Effector memory CD4-positive, alpha-beta T cell (primary cell): ENCODE measurements around the gene ATRNL1.

Experiments
- DNase-seq, 3 donors: peaks; one replicate each; pipeline ENCODE4 v3.0.0-alpha.2; 2020
- H3K27ac ChIP-seq: 2 replicates; pipeline ENCODE4 v1.7.0; 2013; ENCODE audit warnings: mild to moderate bottlenecking, low read length, moderate library complexity; ENCODE audit not compliant: insufficient read depth, poor library complexity, severe bottlenecking
- H3K27me3 ChIP-seq: replicated peaks from 2 replicates; pipeline ENCODE4 v1.7.0; 2013; ENCODE audit warnings: mild to moderate bottlenecking, low read length; ENCODE audit not compliant: insufficient read depth, control insufficient read depth, poor library complexity, severe bottlenecking
- H3K36me3 ChIP-seq: 2 replicates; pipeline ENCODE4 v1.7.0; 2013; ENCODE audit warnings: mild to moderate bottlenecking, low read length, moderate library complexity; ENCODE audit not compliant: control insufficient read depth, insufficient read depth
- H3K4me1 ChIP-seq: 2 replicates; pipeline ENCODE4 v1.7.0; 2013; ENCODE audit warnings: low read length, mild to moderate bottlenecking; ENCODE audit not compliant: control insufficient read depth, insufficient read depth, poor library complexity, severe bottlenecking
- H3K4me3 ChIP-seq: 2 replicates; pipeline ENCODE4 v1.7.0; 2013; ENCODE audit warnings: low read length, low read depth, mild to moderate bottlenecking; ENCODE audit not compliant: insufficient read depth, poor library complexity, severe bottlenecking
- H3K9me3 ChIP-seq: 2 replicates; pipeline ENCODE4 v1.7.0; 2013; ENCODE audit warnings: mild to moderate bottlenecking, low read length, moderate library complexity; ENCODE audit not compliant: control insufficient read depth

The ATRNL1 gene

GRCh38 chr10:115981081-115981480 is 887.9 kb downstream of the ATRNL1 start:
- Histone ChIP-seq H3K4me1 (no peaks in the 10 kb centered on the region), H3K36me3 (no peaks in the 10 kb centered on the region), H3K27me3 (no peaks in the 10 kb centered on the region), H3K9me3 (no peaks in the 10 kb centered on the region), H3K27ac (no peak overlapping the region), H3K4me3 (no peak overlapping the region)
- DNase-seq, result no peak

GRCh38 chr10:115982076-115982475 is 888.9 kb downstream of the ATRNL1 start:
- DNase-seq, result no peak
- Histone ChIP-seq H3K4me1 (no peaks in the 10 kb centered on the region), H3K27me3 (no peaks in the 10 kb centered on the region), H3K4me3 (no peak overlapping the region), H3K9me3 (no peaks in the 10 kb centered on the region), H3K27ac (no peak overlapping the region), H3K36me3 (no peaks in the 10 kb centered on the region)

- Histone ChIP-seq H3K36me3 (no peaks in the 10 kb centered on the region), H3K4me3 (no peak overlapping the region), H3K4me1 (no peaks in the 10 kb centered on the region), H3K9me3 (no peaks in the 10 kb centered on the region), H3K27ac (no peak overlapping the region), H3K27me3 (no peaks in the 10 kb centered on the region)
- DNase-seq, result no peak
These were observed 889.4 kb downstream of the ATRNL1 start for GRCh38 chr10:115982526-115982925.

- Histone ChIP-seq H3K4me1 (no peaks in the 10 kb centered on the region), H3K27me3 (no peaks in the 10 kb centered on the region), H3K9me3 (no peaks in the 10 kb centered on the region), H3K4me3 (no peak overlapping the region), H3K36me3 (no peaks in the 10 kb centered on the region), H3K27ac (no peak overlapping the region)
- no peak for DNase-seq
These were observed 892.6 kb downstream of the ATRNL1 start for GRCh38 chr10:115985786-115986185.

GRCh38 chr10:115988380-115988779 is 895.2 kb downstream of the ATRNL1 start:
- H3K4me1 ChIP-seq, result no peaks in the 10 kb centered on the region
- no peaks in the 10 kb centered on the region for H3K36me3 ChIP-seq
- H3K27ac ChIP-seq, result no peak overlapping the region
- no peak overlapping the region for H3K4me3 ChIP-seq
- no peaks in the 10 kb centered on the region for H3K27me3 ChIP-seq
- no peak for DNase-seq
- no peaks in the 10 kb centered on the region for H3K9me3 ChIP-seq

GRCh38 chr10:115989621-115990020 is 896.5 kb downstream of the ATRNL1 start:
- Histone ChIP-seq H3K27me3 (no peaks in the 10 kb centered on the region), H3K9me3 (no peaks in the 10 kb centered on the region), H3K36me3 (no peaks in the 10 kb centered on the region), H3K4me1 (no peaks in the 10 kb centered on the region), H3K27ac (no peak overlapping the region), H3K4me3 (no peak overlapping the region)
- no peak for DNase-seq

- H3K9me3 ChIP-seq, result no peaks in the 10 kb centered on the region
- H3K27me3 ChIP-seq, result no peaks in the 10 kb centered on the region
- no peaks in the 10 kb centered on the region for H3K4me1 ChIP-seq
- no peak overlapping the region for H3K27ac ChIP-seq
- DNase-seq, result no peak
- H3K36me3 ChIP-seq, result no peaks in the 10 kb centered on the region
- no peak overlapping the region for H3K4me3 ChIP-seq
These were observed 899.2 kb downstream of the ATRNL1 start for GRCh38 chr10:115992236-115992986.

GRCh38 chr10:115996031-115996430 is 902.9 kb downstream of the ATRNL1 start:
- no peaks in the 10 kb centered on the region for H3K36me3 ChIP-seq
- no peaks in the 10 kb centered on the region for H3K9me3 ChIP-seq
- DNase-seq, result no peak
- no peak overlapping the region for H3K27ac ChIP-seq
- H3K27me3 ChIP-seq, result no peaks in the 10 kb centered on the region
- H3K4me1 ChIP-seq, result no peaks in the 10 kb centered on the region
- H3K4me3 ChIP-seq, result no peak overlapping the region

- Histone ChIP-seq H3K4me3 (no peak overlapping the region), H3K27ac (no peak overlapping the region), H3K9me3 (no peaks in the 10 kb centered on the region), H3K27me3 (no peaks in the 10 kb centered on the region), H3K36me3 (no peaks in the 10 kb centered on the region), H3K4me1 (no peaks in the 10 kb centered on the region)
- no peak for DNase-seq
These were observed 905.1 kb downstream of the ATRNL1 start for GRCh38 chr10:115998301-115998700.
